Measurements from ENCODE around the gene SPANXC. TPM values are rescaled to one million over a fixed set of nuclear protein-coding genes. Genes with fewer than 3 reads are reported as not detected.

The SPANXC gene
- total RNA-seq, 4 donors from 2014 or later = not detected

- no peaks in the 10 kb centered on the region for H3K36me3 ChIP-seq
- TF ChIP-seq POLR2A (IDR thresholded peaks at IDR 0.05) (no peak), CTCF (IDR thresholded peaks at IDR 0.05) (no peak)
- no peak for DNase-seq
Observed at GRCh38 chrX:141214196-141214595, 28.1 kb downstream of the SPANXC start.

GRCh38 chrX:141201962-141202361 lies 40.4 kb downstream of the SPANXC start:
- H3K36me3 ChIP-seq = no peaks in the 10 kb centered on the region
- no peaks in the 10 kb centered on the region for H3K9me3 ChIP-seq
- TF ChIP-seq POLR2A (IDR thresholded peaks at IDR 0.05) (no peak), CTCF (IDR thresholded peaks at IDR 0.05) (no peak)
- H3K27me3 ChIP-seq = no peaks in the 10 kb centered on the region
- H3K4me1 ChIP-seq = no peaks in the 10 kb centered on the region
- DNase-seq = no peak
- no peak overlapping the region for H3K27ac ChIP-seq
- no peak overlapping the region for H3K4me3 ChIP-seq

More at GRCh38 chrX:141214196-141214595, 28.1 kb downstream of the SPANXC start:
- H3K27me3 ChIP-seq = no peaks in the 10 kb centered on the region
- no peak overlapping the region for H3K27ac ChIP-seq
- H3K9me3 ChIP-seq = no peaks in the 10 kb centered on the region
- H3K4me3 ChIP-seq = no peak overlapping the region
- H3K4me1 ChIP-seq = no peaks in the 10 kb centered on the region

Other genes starting within 250 kb of the SPANXC start
- gene SPANXB1, start 239.9 kb downstream of the SPANXC start, total RNA-seq = not detected
- 1 to 10 TPM in 2 of 4 donors, not detected in 2; 1.1 to 1.5 TPM for gene LDOC1, start 65.4 kb downstream of the SPANXC start, total RNA-seq

Measured in Peyer's patch (tissue), 4 donors.